HG03571 (cell line): Measurements from ENCODE around the gene NRG2.

Source experiments
- ATAC-seq: cut with Tn5 transposase; IDR thresholded peaks from one replicate; pipeline ENCODE4 v1.9.1; 2021; ENCODE audit not compliant: unreplicated experiment

Gene NRG2

DNA sequence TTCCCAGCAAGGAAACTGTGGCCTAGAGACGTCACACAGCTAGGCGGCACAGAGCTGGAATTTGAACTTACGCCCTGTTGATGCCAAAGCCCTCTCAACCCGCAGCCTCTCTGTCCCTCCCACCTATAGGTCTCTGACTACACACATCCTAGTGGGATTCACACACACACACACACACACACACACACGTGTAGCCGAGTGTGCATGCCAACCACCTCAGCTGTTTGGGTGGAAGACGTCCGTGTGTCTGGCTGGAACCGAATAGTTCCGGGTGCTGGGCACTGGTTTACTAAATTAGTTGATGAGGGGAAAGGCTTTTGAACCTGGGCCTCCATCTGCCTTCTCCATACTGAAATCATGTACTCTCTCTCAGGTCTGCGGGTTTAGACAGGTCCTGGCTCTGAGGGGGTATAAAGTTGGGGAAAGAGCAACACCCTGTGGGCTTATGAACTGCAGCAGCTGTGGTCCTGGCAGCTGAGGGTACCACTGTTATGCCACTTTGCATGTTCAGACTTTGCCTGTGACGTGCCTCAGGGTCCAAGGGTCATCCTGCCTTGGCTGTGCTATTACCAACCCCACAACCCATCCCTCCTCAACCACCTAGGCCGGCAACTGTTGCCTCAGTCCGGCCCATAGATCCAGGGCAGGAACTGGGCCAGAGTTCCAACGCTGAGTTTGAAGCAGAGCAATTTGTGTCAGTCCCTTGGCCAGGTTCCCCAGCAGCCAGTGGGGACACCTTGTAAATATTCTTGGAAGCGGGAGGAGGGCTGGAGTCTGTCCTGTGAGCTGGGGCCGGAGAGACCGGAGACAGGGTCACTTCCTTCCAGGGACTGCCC is 197.0 kb downstream of the NRG2 start:
- ATAC-seq = no peak

DNA sequence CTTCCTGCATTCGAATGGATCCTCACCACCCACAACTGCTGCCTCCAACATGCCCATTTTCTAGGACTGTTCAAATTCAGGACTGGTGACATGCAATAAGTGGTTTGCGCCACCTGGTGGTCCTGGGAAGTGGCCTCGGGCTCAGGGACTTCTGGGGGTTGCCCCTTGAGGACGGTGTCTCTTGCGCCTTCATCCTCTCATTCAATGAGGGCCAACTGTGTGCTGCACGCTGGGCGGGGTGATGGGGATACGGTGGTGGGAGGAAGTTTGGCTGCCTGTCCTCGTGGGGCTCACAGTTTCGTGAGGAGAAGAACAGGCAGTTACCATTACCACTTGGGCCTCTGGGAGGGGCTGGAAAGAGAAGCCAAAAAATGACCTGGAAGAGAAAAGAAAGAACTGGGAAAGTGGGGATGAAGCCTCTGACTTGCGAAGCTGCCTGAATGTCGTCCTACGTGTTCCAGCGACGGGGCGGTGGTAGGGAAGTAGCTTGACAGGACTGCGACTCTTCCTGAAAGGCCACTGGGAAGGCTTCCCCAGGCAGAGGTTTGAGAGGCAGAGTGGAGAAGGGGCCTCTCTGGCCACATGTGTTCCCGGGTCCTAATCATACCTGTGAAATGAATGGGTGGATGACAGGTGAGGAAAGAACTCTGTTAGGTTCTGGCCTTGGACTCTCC is 198.5 kb downstream of the NRG2 start:
- ATAC-seq = peak; percentile 42

DNA sequence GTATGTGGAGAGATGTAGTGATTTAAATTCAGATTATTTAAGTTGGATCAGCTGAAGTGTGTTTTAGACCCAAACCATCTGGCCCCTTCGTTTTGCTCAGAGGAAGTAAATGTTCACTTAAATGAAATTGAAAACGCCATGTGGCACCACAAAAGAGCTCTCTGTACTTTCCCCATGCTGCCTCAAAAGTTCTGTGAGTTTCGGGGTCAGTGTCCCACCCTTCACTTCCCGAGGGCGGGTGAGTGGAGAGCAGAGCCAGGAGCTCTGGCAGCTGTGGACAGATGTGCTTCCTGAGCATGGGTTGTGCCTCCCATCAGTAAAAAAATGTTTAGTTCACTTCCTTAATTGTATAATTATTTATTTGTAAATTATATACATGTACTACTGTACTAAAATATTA is 199.1 kb downstream of the NRG2 start:
- no peak for ATAC-seq

DNA sequence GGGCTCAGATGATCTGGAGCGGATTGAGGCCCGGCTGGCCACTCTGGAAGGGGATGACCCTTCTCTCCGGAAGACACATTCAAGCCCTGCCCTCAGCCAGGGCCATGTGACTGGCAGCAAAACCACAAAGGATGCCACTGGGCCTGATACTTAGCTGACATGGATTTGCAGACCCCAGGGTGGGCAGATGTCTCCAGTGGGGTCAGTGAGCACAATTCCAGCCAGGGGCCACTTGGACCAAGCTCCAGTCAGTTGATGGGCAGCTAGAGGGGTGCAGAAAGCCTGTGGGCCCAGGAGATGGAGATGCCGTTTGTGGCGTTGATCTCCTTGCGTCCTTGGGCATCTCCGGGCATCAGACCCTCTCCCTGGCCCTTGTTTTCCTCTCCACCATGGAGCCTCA is 200.8 kb downstream of the NRG2 start:
- no peak for ATAC-seq

DNA sequence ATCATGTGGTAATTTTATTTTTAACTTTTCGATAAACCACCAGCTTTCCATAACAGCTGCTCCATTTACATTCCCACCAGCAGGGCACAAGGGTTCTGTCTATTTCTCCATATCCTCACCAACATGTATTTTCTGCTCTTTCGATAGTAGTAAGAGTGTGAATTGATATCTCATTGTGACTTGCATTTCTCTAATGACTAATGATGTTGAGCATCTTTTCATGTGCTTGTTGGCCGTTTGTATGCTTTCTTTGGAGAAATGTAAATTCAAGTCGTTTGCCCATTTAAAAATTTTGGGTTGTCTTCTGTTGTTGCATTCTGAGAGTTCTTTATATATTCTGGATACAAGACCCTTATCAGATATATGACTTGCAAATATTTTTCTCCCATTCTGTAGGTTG is 201.6 kb downstream of the NRG2 start:
- no peak for ATAC-seq

DNA sequence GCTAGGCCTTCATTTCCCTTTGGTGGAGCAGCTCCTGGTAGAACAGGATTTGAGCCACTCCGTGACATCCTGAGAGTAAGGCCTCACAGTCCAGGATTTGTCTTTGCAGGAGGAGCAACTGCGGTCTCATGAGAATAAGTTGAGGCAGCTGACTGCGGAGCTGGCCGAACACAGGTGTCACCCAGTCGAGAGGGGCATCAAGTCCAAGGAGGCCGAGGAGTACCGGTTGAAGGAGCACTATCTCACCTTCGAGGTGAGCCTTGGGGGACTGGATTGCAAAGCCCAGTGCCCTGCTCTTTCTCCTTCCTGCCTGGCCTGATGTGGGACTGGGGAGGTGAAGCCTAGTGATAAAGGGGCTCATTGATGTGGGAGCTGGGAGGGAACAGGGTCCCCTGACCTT is 203.2 kb downstream of the NRG2 start:
- no peak for ATAC-seq

DNA sequence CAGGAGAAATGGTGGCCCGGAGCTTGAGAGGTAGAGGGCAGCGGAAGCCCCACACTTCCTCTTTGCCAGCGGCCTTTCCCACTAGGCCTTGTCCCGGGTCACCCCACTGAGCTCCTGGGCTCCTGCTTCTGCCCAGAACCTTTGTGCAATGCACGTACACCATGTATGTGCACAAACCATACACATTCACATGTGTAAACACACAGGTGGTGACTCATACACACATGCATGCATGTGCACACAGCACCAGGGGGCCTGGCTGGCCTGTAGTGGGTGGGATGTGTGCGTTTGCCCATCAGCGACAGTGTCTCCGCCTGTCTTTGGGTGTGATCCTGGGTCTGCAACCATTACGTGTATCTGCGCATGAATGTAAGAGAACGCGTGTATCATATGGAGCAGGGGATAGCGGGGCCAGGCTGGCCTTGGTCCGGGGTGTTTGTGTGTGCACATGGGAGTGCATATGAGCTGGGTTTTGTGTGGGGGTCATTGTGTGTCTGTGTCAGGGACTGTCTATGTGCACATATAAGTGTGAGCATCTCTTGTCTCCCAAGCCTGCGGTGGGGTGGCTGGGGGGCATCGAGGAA is 203.8 kb downstream of the NRG2 start:
- ATAC-seq = no peak

DNA sequence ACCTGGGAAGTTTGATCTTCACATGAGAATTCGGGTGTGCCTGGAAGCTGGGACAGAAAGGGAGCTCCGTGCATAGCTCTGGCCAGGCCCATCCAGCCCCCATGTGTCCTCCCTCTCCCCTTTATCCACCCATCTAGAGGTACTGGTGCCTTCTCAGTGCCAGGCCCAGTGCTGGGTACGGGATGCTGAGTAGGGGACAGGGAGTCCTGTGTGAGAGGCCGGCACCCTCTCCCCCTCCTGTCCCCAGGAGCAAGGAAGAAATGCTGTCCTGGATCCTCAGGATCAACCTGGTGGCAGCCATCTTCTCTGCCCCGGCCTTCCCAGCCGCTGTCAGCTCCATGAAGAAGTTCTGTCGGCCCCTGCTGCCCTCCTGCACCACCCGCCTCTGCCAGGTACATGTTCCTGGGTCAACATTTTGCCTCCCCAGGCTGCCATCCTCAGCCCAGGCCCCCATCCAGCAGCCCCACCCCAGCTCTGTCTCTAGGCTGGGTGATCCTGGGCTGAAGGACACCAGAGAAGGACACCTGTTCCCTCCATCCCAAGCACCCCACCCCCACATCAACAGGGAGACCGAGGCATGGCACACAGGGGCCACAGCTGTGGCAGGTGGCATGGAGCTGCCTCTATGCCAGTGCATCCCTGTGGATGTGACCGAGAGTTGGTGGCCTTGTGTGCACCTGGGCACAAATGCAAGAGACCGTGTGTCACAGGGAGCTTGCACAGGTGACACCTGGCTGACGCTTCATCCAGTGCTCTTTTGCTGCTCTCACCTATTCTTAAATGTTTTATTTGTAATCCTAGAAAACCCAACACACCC is 204.5 kb downstream of the NRG2 start:
- ATAC-seq = no peak

DNA sequence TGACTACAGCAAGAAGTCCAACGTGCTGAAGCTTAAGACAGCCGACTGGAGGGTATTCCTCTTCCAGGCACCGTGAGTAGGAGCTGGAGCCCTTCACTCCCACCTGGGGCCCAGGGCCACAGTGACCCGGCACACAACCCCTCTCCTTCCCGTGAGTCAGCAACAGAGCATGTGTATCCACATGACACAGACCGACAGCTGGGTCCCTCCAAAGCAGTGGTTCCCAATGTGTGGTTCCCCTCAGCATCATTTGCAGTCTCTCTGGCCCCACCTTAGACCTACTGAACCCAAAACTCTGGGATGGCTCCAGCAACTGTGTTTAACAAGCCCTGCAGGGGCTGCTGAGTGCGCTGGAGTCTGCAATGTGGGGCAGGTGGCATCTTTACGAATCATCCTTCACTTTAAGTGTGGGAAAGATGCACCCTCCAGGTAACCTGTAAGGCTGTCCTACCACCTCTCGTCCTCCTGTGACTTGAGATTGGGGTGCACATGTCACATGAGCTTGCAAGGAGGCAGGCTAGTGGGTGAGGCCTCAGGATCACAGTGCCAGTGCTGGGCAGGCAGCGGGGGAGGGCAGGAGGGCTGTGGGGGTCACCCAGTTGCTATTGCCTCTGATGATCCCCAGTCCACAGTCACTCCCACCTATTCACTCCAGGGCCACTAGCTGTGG is 205.3 kb downstream of the NRG2 start:
- ATAC-seq = no peak

DNA sequence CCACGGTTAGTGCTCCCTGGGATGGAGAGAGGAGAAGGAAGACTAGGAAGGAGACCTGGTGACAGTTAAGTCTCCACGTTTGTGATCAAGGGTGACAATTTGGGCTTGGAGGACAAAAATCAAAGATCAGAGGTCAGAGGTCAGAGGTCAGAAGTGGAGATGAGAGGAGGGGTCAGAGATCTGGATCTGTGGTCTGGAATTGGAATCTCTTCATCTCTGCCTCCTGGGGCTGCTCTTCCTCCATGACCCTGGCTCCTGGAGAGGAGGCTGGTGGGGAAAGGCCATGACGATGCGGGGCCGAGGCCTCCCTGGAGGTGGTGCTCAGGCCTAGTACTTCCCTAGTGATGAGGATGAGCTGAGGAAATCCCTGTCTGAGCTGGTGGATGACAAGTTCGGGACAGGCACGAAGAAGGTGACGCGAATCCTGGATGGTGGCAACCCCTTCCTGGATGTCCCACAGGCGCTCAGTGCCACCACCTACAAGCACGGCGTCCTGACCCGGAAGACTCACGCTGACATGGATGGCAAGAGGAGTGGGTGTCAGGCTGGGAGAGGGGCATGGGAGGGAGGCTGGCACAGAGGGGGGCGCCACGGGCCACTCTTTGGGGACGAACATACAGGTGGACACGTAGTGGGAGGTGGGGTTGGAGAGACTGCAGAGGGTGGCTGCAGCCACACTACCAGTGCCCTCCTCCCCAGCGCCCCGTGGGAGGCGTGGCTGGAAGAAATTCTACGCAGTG is 206.5 kb downstream of the NRG2 start:
- ATAC-seq = no peak

DNA sequence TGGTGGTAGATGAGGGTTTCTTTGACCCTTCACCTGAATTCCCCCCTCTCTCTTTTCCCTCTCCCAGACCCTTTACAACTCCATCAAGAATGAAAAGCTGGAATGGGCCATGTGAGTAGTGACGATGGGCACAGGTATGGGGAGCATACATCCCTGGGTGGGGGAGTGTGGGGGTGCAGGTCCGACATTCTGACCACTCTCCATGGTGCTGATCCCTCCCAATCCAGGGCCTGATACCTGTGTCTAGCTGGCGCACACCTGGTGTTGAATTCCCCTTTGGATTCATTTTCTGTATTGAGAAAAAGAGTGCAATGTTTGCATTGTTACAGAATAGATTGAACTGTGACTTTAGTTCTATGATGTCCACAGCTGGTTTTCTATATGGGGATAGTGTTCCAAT is 207.4 kb downstream of the NRG2 start:
- no peak for ATAC-seq

DNA sequence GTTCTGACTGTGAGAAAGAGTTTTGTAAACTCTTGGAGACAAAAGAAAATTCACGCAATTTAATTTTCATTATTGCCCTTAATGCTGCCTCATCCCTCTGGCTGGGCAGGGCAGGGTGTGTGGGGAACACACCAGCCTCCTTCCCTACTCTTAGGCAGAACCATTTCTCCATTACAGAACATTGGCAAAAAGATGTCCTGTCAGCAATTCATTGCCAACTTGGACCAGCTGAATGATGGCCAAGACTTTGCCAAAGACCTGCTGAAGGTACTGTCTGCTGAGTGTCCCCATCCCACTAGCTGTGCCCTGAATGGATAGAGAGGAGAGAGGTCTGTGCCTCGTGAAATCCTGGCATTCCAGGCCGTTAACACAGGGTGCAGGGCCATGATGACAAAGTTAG is 209.6 kb downstream of the NRG2 start:
- no peak for ATAC-seq

DNA sequence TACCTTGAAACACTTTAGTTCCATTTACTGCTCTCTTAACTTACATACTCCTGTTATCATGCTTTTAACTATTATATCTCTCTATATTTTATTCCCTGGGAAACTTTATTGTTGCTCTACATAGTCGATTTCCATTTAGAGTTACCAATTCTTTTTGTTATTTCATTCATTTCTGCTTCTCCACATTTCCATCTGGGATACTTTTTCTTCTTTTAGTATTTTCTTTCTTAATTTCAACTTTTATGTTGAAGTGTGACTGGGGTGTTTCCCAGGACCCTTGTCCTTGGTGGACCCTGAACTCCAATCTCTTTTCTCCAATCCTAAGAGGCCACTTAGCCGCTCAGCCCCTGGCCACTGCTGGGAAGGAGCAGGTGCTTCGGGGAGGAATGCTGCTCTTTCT is 211.5 kb downstream of the NRG2 start:
- no peak for ATAC-seq

DNA sequence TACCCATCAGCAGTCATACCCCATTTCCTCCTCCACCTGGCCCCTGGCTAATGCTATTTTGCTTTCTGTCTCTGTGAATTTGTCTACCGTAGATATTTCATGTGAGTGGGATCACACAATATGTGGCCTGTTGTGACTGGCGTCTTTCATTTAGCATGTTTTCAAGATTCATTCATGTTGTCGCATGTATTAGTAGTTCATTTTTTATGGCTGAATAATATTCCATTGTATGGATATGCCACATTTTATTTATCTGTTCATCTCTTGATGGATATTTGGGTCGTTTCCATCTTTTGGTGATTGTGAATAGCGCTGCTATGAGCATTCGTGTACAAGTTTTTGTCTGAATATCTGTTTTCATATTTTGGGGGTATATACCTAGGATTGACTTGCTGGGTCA is 213.6 kb downstream of the NRG2 start:
- ATAC-seq = no peak

DNA sequence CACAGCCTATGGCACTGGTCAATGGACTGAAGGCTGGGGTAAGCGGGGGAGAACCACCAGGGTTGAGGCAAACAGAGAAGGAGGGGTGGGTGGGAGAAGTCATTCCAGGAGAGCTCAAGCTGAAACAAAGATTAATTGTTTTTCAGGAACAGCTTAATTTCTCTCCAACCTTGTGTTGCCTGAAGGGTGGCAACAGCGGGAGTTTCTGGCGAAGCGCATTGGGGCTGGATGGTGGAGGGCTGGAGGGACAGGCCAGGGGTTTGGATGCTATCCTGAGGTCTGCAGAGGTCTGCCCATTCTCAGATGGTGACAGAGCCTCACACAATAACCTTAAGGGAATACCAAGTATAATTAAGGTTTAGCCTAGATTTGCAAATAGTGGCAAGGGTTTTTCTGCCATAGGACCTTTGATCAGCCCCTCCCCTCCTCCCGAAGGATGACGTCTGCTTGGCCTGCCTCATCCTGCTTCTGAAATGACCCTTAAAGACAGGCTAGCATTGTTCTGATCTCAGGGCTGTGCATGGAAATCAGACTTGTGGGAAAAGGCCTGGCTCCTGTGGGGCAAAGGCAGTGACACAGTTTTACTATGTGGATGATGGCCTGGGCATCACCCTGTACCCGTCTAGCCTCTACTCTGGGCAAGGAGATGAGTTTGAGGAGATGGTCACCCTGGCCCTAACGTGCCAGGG is 214.7 kb downstream of the NRG2 start:
- no peak for ATAC-seq

DNA sequence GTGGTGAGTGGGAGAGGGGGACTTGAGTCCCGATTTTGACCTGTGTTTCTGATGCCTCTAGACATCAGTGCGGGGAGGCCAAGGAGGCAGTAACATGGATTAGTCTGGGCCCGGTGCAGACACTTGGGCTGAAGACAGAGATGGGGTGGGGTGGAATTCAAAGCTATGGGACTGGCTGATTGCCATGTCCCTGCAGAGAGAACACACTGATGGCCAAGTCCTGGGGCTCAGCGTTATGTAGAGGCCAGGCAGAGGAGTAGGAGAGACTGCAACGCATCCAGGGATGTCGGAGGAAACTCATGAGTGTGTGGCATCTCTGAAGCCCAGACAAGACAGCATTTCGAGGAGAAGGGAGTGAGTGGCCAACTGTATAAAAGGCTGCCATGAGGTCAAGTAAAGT is 217.4 kb downstream of the NRG2 start:
- ATAC-seq = no peak

DNA sequence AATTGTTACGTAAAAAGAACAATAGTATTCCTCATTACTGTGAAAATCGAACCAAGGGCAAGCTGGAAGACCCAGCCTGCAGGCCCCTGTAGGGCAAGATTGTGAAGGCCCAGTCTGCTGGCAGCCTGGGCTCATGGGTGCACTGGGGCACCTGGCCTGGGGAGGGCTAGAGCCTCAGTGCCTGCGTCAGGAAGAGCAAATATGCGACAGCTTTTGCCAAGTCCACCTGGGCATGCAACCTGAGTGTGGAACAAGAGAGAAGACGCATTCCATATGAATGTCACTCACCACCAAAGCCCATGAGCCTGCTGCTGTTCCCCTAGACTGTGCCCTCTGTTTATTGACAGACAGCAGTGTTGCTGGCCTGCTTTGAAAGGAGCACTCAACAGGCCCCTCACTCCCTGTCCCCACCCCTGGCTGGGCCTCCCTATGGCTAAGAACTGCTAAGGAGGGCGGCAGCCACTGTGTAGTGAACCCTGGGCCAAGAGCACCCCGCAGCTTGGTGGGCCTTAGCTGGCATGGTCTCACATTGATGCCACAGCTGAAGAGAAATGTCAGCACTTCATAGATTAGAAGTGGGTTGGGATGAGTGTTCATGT is 219.2 kb downstream of the NRG2 start:
- ATAC-seq = no peak

DNA sequence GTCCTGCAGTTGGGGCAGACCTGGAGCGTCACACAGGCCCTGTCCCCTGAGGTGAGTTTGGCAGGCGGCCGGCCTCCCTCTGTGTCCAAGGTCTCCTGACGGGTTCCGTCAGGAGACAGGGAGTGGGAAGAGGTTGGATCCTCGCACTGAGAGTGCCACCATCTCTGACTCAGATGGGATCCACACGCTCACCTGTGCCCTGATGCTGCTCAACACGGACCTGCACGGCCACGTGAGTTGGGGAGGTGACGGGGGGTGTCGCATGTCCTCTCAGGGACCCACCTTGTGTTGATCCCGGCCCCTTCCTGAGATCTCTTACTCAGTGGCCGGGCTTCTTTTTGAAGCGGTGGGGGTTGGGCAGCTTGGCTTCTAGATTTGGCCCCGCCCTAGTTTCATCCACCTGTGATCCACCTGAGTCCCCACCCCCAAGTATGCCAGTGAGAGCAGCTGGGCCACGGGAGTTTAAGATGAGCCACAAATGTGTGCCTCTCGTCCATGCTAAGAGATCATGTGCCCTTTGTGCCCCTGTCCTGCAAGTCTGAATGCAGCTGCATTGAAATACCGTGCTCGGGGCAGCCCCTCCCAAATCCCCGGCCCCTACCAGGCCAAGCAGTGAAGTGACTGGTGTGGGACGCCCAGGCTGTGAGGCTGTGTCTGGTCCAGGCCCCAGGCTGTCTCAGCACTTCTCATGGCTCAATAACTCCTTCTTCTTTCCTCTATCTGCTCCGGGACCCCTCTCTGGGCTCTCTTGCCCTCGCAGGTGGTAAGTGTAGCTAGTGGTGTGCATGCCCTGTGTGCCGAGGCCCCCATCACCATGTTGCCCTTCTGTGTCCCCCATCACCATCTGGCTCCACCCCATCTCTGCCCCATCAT is 220.3 kb downstream of the NRG2 start:
- no peak for ATAC-seq
